Endothelial cell (in vitro differentiated cells): ENCODE data around the gene MARS1. TPM values are rescaled to one million over a fixed set of nuclear protein-coding genes. Genes with fewer than 3 reads are reported as not detected.

Experiments used
- DNase-seq: peaks from one replicate; pipeline ENCODE4 v3.0.0; 2021; ENCODE audit warnings: low spot score
- H3K27ac Mint-ChIP-seq: one replicate; pipeline ENCODE4 v1.8.0; 2021; ENCODE audit warnings: mixed read lengths, inconsistent platforms; ENCODE audit not compliant: unreplicated experiment
- H3K27me3 Mint-ChIP-seq: one replicate; pipeline ENCODE4 v1.8.0; 2021; ENCODE audit warnings: mild to moderate bottlenecking, moderate library complexity, mixed read lengths, inconsistent platforms; ENCODE audit not compliant: unreplicated experiment
- H3K36me3 Mint-ChIP-seq: one replicate; pipeline ENCODE4 v1.8.0; 2021; ENCODE audit warnings: mild to moderate bottlenecking, low read depth, mixed read lengths, inconsistent platforms; ENCODE audit not compliant: unreplicated experiment
- H3K4me1 Mint-ChIP-seq: one replicate; pipeline ENCODE4 v1.8.0; 2021; ENCODE audit warnings: mild to moderate bottlenecking, mixed read lengths, inconsistent platforms; ENCODE audit not compliant: unreplicated experiment
- H3K4me3 Mint-ChIP-seq: one replicate; pipeline ENCODE4 v1.8.0; 2021; ENCODE audit warnings: mild to moderate bottlenecking, mixed read lengths, inconsistent platforms; ENCODE audit not compliant: unreplicated experiment
- H3K9me3 Mint-ChIP-seq: one replicate; pipeline ENCODE4 v1.8.0; 2021; ENCODE audit warnings: mixed read lengths, inconsistent platforms; ENCODE audit not compliant: unreplicated experiment
- total RNA-seq: library from RNA; stranded (reverse); fragmentation: NEBNext Ultra II Directional; extraction: Animal tissue kit (Norgen Biotek cat#: 25700); gene quantifications from one replicate; pipeline ENCODE4 v1.2.1, GENCODE V29; 2021; ENCODE audit not compliant: unreplicated experiment
- TF ChIP-seq, protein P1 (sequence below): fragments of 200-600 bp; sonication (generic); IDR thresholded peaks from one replicate; pipeline ENCODE4 v1.5.0; 2021; ENCODE audit warnings: antibody characterized with exemption; ENCODE audit not compliant: unreplicated experiment

MARS1 gene
- total RNA-seq, 1 donor from 2014 or later: 183 TPM

DNA sequence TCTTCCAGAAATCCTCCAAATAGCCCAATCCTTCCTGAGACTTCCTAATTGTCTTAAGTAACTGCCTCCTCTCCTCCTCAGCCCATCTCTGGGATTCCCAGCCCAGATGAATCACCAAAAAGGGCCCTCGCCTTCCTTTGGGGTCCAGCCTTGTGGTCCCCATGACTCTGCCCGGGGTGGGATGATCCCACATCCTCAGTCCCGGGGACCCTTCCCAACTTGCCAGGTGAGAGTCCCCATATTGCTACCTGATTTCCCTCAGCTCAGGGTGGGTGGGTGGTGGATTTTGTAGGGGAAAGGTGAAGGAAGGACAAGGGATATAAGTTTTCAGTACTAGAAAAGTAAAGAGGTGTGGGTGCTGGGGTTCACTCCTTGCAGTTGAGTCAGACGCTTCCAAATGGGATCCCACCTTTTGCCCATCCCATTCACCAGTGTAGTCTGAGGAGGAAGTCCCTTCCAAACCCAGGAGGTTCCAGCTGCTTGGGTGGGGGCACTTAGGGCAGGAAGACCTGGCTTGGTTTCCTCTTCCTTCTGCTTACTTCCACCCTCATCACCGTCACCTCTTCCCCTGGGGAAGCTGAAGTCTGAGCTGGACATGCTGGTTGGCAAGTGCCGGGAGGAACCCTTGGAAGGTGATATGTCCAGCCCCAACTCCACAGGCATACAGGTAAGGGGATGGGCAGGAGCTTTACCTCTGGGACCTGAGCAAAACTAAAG lies 22.7 kb upstream of the MARS1 start:
- Mint-ChIP-seq H3K4me3 (no peak overlapping the region), H3K27ac (peak overlapping the region; percentile 42), H3K27me3 (peaks cover 29% of the 10 kb centered on the region), H3K9me3 (no peaks in the 10 kb centered on the region), H3K4me1 (peaks cover 32% of the 10 kb centered on the region), H3K36me3 (peaks cover 16% of the 10 kb centered on the region)
- TF ChIP-seq, protein P1, sequence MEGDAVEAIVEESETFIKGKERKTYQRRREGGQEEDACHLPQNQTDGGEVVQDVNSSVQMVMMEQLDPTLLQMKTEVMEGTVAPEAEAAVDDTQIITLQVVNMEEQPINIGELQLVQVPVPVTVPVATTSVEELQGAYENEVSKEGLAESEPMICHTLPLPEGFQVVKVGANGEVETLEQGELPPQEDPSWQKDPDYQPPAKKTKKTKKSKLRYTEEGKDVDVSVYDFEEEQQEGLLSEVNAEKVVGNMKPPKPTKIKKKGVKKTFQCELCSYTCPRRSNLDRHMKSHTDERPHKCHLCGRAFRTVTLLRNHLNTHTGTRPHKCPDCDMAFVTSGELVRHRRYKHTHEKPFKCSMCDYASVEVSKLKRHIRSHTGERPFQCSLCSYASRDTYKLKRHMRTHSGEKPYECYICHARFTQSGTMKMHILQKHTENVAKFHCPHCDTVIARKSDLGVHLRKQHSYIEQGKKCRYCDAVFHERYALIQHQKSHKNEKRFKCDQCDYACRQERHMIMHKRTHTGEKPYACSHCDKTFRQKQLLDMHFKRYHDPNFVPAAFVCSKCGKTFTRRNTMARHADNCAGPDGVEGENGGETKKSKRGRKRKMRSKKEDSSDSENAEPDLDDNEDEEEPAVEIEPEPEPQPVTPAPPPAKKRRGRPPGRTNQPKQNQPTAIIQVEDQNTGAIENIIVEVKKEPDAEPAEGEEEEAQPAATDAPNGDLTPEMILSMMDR: no peak
- no peak for DNase-seq

DNA sequence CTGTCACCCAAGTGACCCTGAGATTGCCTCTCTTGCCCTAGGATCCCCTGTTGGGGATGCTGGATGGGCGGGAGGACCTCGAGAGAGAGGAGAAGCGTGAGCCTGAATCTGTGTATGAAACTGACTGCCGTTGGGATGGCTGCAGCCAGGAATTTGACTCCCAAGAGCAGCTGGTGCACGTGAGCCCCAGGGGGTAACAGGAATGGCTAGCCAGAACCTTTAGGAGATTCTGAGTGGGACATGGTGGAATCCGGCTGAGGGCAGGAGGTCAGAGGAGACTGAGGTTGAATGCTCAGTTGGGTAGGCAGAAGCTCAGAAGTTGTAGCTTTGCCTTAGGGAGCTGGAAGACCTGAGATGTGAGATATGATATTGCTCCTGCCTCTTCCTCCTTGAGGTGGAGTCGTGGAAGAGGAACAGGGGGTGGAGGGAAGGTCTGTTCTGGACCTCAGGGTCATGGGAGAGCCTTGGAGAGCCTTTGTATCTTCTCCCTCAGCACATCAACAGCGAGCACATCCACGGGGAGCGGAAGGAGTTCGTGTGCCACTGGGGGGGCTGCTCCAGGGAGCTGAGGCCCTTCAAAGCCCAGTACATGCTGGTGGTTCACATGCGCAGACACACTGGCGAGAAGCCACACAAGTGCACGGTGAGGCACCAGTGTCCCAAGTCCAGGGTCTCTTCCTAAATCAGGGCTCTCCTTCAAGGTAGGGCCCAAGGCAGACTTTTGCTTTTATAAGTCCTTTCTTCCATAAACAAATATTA lies 21.9 kb upstream of the MARS1 start:
- no peak for DNase-seq
- peak overlapping the region; percentile 4 for H3K27ac Mint-ChIP-seq
- H3K4me1 Mint-ChIP-seq: peaks cover 29% of the 10 kb centered on the region
- H3K27me3 Mint-ChIP-seq: peaks cover 25% of the 10 kb centered on the region
- H3K9me3 Mint-ChIP-seq: no peaks in the 10 kb centered on the region
- peaks cover 16% of the 10 kb centered on the region for H3K36me3 Mint-ChIP-seq
- TF ChIP-seq, protein P1: no peak
- H3K4me3 Mint-ChIP-seq: no peak overlapping the region

DNA sequence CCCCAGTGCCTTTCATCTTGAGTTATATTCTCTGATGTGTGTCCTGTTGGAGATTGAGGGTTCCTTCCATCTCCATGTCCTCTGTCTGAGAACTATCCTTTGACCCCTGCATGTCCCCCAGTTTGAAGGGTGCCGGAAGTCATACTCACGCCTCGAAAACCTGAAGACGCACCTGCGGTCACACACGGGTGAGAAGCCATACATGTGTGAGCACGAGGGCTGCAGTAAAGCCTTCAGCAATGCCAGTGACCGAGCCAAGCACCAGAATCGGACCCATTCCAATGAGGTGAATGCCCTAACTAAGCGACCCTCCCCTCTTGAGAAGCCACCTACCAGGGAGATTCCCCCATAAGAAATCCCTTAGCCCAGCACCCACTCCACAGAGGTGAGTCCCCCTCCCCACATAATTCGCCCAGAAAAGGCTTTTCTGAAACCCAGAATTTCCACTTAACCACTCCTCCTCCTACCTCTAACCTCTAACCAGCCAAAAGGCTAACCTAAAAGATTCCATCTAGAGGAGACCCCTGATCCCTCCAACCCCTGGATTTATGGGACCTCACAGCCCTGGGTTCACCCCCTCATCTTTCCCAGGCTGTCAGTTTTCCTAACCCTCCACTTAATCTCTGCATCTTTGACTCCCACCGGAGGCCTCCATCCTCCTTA lies 20.5 kb upstream of the MARS1 start:
- no peak for DNase-seq
- H3K4me1 Mint-ChIP-seq: peaks cover 27% of the 10 kb centered on the region
- H3K9me3 Mint-ChIP-seq: no peaks in the 10 kb centered on the region
- peaks cover 22% of the 10 kb centered on the region for H3K27me3 Mint-ChIP-seq
- no peak overlapping the region for H3K27ac Mint-ChIP-seq
- H3K36me3 Mint-ChIP-seq: peaks cover 16% of the 10 kb centered on the region
- peak overlapping the region; percentile 14 for H3K4me3 Mint-ChIP-seq
- TF ChIP-seq, protein P1: no peak

DNA sequence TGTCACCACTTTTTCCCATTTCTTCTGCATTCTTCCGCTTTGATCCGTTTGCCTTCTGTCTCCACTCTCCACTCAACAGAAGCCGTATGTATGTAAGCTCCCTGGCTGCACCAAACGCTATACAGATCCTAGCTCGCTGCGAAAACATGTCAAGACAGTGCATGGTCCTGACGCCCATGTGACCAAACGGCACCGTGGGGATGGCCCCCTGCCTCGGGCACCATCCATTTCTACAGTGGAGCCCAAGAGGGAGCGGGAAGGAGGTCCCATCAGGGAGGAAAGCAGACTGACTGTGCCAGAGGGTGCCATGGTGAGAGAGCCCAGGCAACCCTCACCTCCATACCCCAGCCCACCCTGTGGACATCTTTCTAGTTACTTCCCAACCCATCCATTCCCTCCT lies 20.0 kb upstream of the MARS1 start:
- no peak for DNase-seq
- H3K9me3 Mint-ChIP-seq: no peaks in the 10 kb centered on the region
- peak overlapping the region; percentile 49 for H3K27ac Mint-ChIP-seq
- H3K4me1 Mint-ChIP-seq: peaks cover 24% of the 10 kb centered on the region
- peaks cover 21% of the 10 kb centered on the region for H3K36me3 Mint-ChIP-seq
- TF ChIP-seq, protein P1: no peak
- H3K27me3 Mint-ChIP-seq: peaks cover 19% of the 10 kb centered on the region
- H3K4me3 Mint-ChIP-seq: no peak overlapping the region
